ENCODE measurements around the gene SIGLEC15.
A peak's percentile ranks its signal among the peaks of the same experiment; 100 is the strongest.
"Not testable (repeated sequence)": the region's sequence is repeated elsewhere in the genome, so short reads cannot be mapped to it uniquely, and the experiment has no call there.

SIGLEC15 gene

GRCh38 chr18:45826084-45826483, 609 bp downstream of the SIGLEC15 start:
- Histone ChIP-seq H3K4me3 (replicated peaks; ENCODE audit: insufficient read depth, low read length) (no peak overlapping the region), H3K27me3 (ENCODE audit: insufficient read depth, poor library complexity, severe bottlenecking) (no peaks in the 10 kb centered on the region), H3K27ac (replicated peaks) (no peak overlapping the region)
- TF ChIP-seq CTCF (IDR thresholded peaks at IDR 0.05; ENCODE audit: insufficient read depth, low read length) (no peak), SPI1 (IDR thresholded peaks at IDR 0.05; ENCODE audit: borderline replicate concordance, low read depth) (no peak), GABPA (IDR thresholded peaks at IDR 0.05; ENCODE audit: low read depth) (no peak)
- DNase-seq (ENCODE audit: low read depth in 1 of 2, low spot score in 1 of 2): no peak

- not testable (repeated sequence) for H3K4me3 ChIP-seq (replicated peaks; ENCODE audit: insufficient read depth, low read length)
Observed at GRCh38 chr18:45826716-45827115, 1.2 kb downstream of the SIGLEC15 start.

GRCh38 chr18:45828917-45829811, 3.7 kb downstream of the SIGLEC15 start:
- Histone ChIP-seq H3K4me3 (replicated peaks; ENCODE audit: insufficient read depth, low read length) (peak overlapping the region; percentile 31), H3K27me3 (ENCODE audit: insufficient read depth, poor library complexity, severe bottlenecking) (no peaks in the 10 kb centered on the region), H3K27ac (replicated peaks) (peak overlapping the region; percentile 71)
- peak; percentile 33 to 84 for DNase-seq (ENCODE audit: low read depth in 1 of 2, low spot score in 1 of 2)
- TF ChIP-seq POLR2AphosphoS5 (IDR thresholded peaks at IDR 0.05; ENCODE audit: low read depth) (peak; percentile 39), CTCF (IDR thresholded peaks at IDR 0.05; ENCODE audit: insufficient read depth, low read length) (no peak), SPI1 (IDR thresholded peaks at IDR 0.05; ENCODE audit: borderline replicate concordance, low read depth) (peak; percentile 82), REST (IDR thresholded peaks at IDR 0.05; ENCODE audit: insufficient replicate concordance, low read depth) (no peak), GABPA (IDR thresholded peaks at IDR 0.05; ENCODE audit: low read depth) (no peak)

More at GRCh38 chr18:45826716-45827115, 1.2 kb downstream of the SIGLEC15 start:
- H3K27me3 ChIP-seq (ENCODE audit: insufficient read depth, poor library complexity, severe bottlenecking); DNase-seq (ENCODE audit: low read depth in 1 of 2, low spot score in 1 of 2): not testable (repeated sequence)
- H3K27ac ChIP-seq (replicated peaks): peak overlapping the region; percentile 71

- no peaks in the 10 kb centered on the region for H3K27me3 ChIP-seq (ENCODE audit: insufficient read depth, poor library complexity, severe bottlenecking)
- no peak overlapping the region for H3K27ac ChIP-seq (replicated peaks)
- no peak overlapping the region for H3K4me3 ChIP-seq (replicated peaks; ENCODE audit: insufficient read depth, low read length)
- DNase-seq (ENCODE audit: low read depth in 1 of 2, low spot score in 1 of 2): no peak
- TF ChIP-seq CTCF (IDR thresholded peaks at IDR 0.05; ENCODE audit: insufficient read depth, low read length) (no peak), POLR2AphosphoS5 (IDR thresholded peaks at IDR 0.05; ENCODE audit: low read depth) (no peak), REST (IDR thresholded peaks at IDR 0.05; ENCODE audit: insufficient replicate concordance, low read depth) (no peak), GABPA (IDR thresholded peaks at IDR 0.05; ENCODE audit: low read depth) (no peak), SPI1 (IDR thresholded peaks at IDR 0.05; ENCODE audit: borderline replicate concordance, low read depth) (no peak)
Observed at GRCh38 chr18:45829855-45830254, 4.4 kb downstream of the SIGLEC15 start.

All from HL-60 (cell line).